Cardiac fibroblast (primary cell): ENCODE data around the gene MTHFD2.

Source experiments
- DNase-seq, 2 donors: peaks; one replicate each; pipeline versions ENCODE4 v3.0.0 to v3.0.0-alpha.2; 2010; ENCODE audit warnings: low read depth in 2 of 2
- H3K4me3 ChIP-seq, 2 donors: replicated peaks in 1 of 2; 1 replicate in 1 of 2; 2 replicates in 1 of 2; pipeline ENCODE4 v1.5.1; 2011; ENCODE audit warnings: low read depth in 2 of 2, low read length in 2 of 2, mild to moderate bottlenecking in 2 of 2, moderate library complexity in 1 of 2
- CTCF ChIP-seq: IDR thresholded peaks from one replicate; pipeline ENCODE4 v1.5.1; 2011; ENCODE audit warnings: low read depth, mild to moderate bottlenecking, low read length, inconsistent platforms

The MTHFD2 gene

GRCh38 chr2:74255660-74256213, 57.3 kb downstream of the MTHFD2 start:
- no peak for DNase-seq

DNA sequence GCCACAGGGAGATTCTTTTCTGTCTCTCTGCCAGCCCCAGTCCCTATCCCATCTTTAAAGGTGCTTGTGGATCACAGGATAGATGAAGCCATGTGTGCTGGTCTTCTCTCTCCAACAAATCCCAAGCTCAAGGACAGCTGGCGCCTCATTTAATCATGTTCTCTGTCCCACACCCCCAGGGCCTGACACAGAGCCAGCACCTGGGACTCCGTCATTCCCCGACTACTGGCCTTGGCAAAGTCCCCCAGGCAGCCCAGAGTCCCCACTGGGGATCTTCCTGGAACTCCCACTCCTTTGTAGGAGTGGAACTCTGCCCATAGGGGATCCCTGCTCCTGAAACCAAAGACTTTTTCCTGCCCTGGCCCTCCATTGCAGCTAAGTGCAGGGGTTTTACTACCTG, 60.8 kb downstream of the MTHFD2 start:
- no peak for DNase-seq
- H3K4me3 ChIP-seq, result no peak overlapping the region
- no peak for TF ChIP-seq CTCF

More at GRCh38 chr2:74255660-74256213, 57.3 kb downstream of the MTHFD2 start:
- no peak overlapping the region for H3K4me3 ChIP-seq
- TF ChIP-seq CTCF, result no peak

DNA sequence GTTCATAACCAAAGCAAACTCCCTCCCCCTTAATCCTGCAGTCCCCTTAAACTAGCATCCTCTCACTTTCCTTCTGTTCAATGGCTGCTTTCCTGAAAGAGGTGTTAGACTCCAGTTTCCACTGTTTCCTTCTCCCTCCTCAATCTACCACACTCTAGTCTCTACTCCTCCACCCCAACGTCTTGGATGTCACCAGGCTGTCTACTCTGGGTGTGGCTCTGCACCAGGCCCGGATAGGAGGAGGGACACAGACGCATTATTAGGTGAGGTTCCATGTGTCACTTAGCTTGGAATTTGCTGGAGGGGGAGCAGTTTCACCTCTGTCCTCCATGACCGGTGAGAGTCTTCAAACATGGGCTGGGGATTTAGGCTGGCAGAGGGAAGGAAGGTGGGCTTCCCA, 61.3 kb downstream of the MTHFD2 start:
- no peak for TF ChIP-seq CTCF
- no peak overlapping the region for H3K4me3 ChIP-seq
- DNase-seq, result no peak

DNA sequence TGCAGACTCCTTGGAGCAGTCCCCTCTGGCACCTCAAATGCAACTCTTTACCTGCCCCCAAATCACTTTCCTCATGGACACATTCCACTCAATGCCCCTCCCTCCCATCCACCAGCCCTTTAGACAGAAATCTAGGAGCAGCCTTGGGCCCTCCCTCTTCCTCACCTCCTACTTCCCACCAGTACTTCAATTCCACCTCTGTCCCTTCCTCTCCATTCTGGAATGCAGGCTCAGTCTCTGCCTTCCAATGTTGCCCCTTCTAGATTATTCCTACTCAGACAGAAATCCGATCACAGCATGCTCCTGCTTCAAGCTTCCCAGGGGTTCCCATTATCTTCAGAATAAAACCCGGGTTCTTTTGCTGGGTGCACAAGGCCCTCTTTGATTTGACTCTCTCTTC, 62.1 kb downstream of the MTHFD2 start:
- TF ChIP-seq CTCF, result no peak
- no peak for DNase-seq
- H3K4me3 ChIP-seq, result no peak overlapping the region

GRCh38 chr2:74261204-74261864, 62.9 kb downstream of the MTHFD2 start:
- TF ChIP-seq CTCF, result peak; percentile 29
- peak; percentile 29 to 57 for DNase-seq
- H3K4me3 ChIP-seq, result no peak overlapping the region

DNA sequence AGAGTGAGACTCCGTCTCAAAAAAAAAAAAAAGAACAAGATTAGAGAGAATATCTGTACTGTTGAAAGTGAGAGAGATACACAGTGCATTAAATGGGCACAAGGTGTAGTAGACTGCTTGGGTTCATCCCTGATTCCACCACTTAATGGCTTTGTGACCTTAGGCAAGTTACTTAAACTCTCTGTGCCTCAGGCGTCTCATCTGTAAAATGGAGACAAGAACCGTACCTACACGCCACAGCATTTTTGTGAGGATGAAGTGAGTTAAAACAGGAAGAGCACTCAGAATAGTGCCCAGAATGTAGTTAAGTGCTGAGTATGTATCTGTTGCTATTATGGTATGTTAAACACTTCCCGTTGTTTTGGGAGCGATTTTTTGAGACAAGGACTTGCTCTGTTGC, 64.3 kb downstream of the MTHFD2 start:
- no peak for DNase-seq
- TF ChIP-seq CTCF, result no peak
- H3K4me3 ChIP-seq, result no peak overlapping the region

DNA sequence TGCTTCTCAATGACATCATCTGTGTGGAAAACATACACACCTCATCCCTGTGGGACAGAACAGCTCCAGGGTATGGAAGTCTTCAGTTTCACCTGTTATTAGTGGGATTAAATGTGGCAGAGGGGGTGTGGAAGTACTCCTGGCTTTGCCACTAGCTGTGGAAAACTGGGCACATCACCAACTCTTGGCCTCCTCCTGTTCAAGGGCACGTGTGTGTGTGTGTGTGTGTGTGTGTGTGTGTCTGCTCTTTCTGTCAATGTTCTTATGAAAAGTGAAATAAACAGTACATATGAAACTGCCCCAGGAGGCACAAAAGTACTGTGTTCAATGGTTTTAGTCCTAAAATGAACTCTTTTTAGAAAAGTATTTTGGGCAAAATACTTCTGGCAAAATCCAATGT, 65.9 kb downstream of the MTHFD2 start:
- DNase-seq, result no peak
- no peak for TF ChIP-seq CTCF
- no peak overlapping the region for H3K4me3 ChIP-seq
